HG03432 (cell line): Measurements from ENCODE around the gene ZBTB16.

Experiments
- ATAC-seq: cut with Tn5 transposase; IDR thresholded peaks from one replicate; pipeline ENCODE4 v1.9.1; 2021; ENCODE audit warnings: mild to moderate bottlenecking, moderate library complexity; ENCODE audit not compliant: unreplicated experiment

The ZBTB16 gene

GRCh38 chr11:114082767-114083181 lies 23.3 kb downstream of the ZBTB16 start:
- no peak for ATAC-seq

GRCh38 chr11:114083391-114084252 lies 24.1 kb downstream of the ZBTB16 start:
- ATAC-seq: no peak

- no peak for ATAC-seq
Measured at GRCh38 chr11:114084414-114084813, 24.9 kb downstream of the ZBTB16 start.

GRCh38 chr11:114085965-114086793 lies 26.7 kb downstream of the ZBTB16 start:
- no peak for ATAC-seq

GRCh38 chr11:114087025-114087424 lies 27.5 kb downstream of the ZBTB16 start:
- no peak for ATAC-seq

- ATAC-seq: no peak
Measured at GRCh38 chr11:114088216-114088615, 28.7 kb downstream of the ZBTB16 start.

- ATAC-seq: no peak
Measured at GRCh38 chr11:114088836-114089235, 29.3 kb downstream of the ZBTB16 start.

GRCh38 chr11:114089748-114090147 lies 30.2 kb downstream of the ZBTB16 start:
- ATAC-seq: no peak

GRCh38 chr11:114090225-114090910 lies 30.9 kb downstream of the ZBTB16 start:
- no peak for ATAC-seq

GRCh38 chr11:114090976-114091375 lies 31.5 kb downstream of the ZBTB16 start:
- ATAC-seq: no peak

- no peak for ATAC-seq
Measured at GRCh38 chr11:114091516-114092397, 32.2 kb downstream of the ZBTB16 start.

GRCh38 chr11:114092478-114092877 lies 33.0 kb downstream of the ZBTB16 start:
- no peak for ATAC-seq

- ATAC-seq: no peak
Measured at GRCh38 chr11:114092953-114093352, 33.4 kb downstream of the ZBTB16 start.

GRCh38 chr11:114094516-114094915 lies 35.0 kb downstream of the ZBTB16 start:
- ATAC-seq: no peak

GRCh38 chr11:114095899-114096298 lies 36.4 kb downstream of the ZBTB16 start:
- no peak for ATAC-seq

- ATAC-seq: no peak
Measured at GRCh38 chr11:114097832-114098231, 38.3 kb downstream of the ZBTB16 start.

- no peak for ATAC-seq
Measured at GRCh38 chr11:114098927-114099326, 39.4 kb downstream of the ZBTB16 start.

GRCh38 chr11:114099392-114100178 lies 40.1 kb downstream of the ZBTB16 start:
- no peak for ATAC-seq
